Caco-2 (cell line): ENCODE measurements around the gene UBXN2A. TPM values are rescaled to one million over a fixed set of nuclear protein-coding genes. Genes with fewer than 3 reads are reported as not detected.
A peak's percentile ranks its signal among the peaks of the same experiment; 100 is the strongest.

Experiments used
- BruUV-seq: library from RNA; stranded (reverse); fragments of 400-500 nt; replicated peaks from 2 replicates; lab custom pipeline; 2021; lab: Mats Ljungman, UMichigan
- CTCF ChIA-PET: fragments of 300-600 bp; sonication (Branson Sonifier 250); formaldehyde crosslinking; loops from one replicate; lab custom pipeline; 2022; ENCODE audit warnings: antibody characterized with exemption; lab: Charles Lee
- POLR2A ChIA-PET: fragments of 300-600 bp; sonication (Branson Sonifier 250); formaldehyde crosslinking; loops from one replicate; lab custom pipeline; 2022; ENCODE audit warnings: antibody characterized with exemption; lab: Charles Lee
- DNase-seq, 2 experiments: peaks; one replicate each; pipeline versions ENCODE4 v3.0.0 to v3.0.0-alpha.2; 2020 to 2022
- H3K27me3 ChIP-seq: replicated peaks from 2 replicates; pipeline ENCODE4 v1.6.0; 2011; ENCODE audit warnings: low read length; ENCODE audit not compliant: control insufficient read depth, insufficient read depth
- H3K36me3 ChIP-seq: 2 replicates; pipeline ENCODE4 v1.5.1; 2011; ENCODE audit warnings: low read length; ENCODE audit not compliant: control insufficient read depth, insufficient read depth
- H3K4me1 ChIP-seq: fragments of 250-450 bp; sonication (Bioruptor Pico); 2 replicates; pipeline ENCODE4 v1.5.1; 2020; ENCODE audit warnings: mild to moderate bottlenecking
- H3K4me3 ChIP-seq: 2 replicates; pipeline ENCODE4 v1.5.1; 2011; ENCODE audit warnings: low read depth, mild to moderate bottlenecking, control low read depth, low read length
- H3K9me3 ChIP-seq: fragments of 250-450 bp; sonication (Bioruptor Pico); 2 replicates; pipeline ENCODE4 v1.5.1; 2020; ENCODE audit warnings: mild to moderate bottlenecking, moderate library complexity
- H3K27ac Mint-ChIP-seq: one replicate; pipeline ENCODE4 v1.8.0; 2022; ENCODE audit warnings: mixed read lengths; ENCODE audit not compliant: unreplicated experiment
- H3K27me3 Mint-ChIP-seq: one replicate; pipeline ENCODE4 v1.8.0; 2022; ENCODE audit warnings: mixed read lengths; ENCODE audit not compliant: insufficient read depth, unreplicated experiment
- H3K36me3 Mint-ChIP-seq: one replicate; pipeline ENCODE4 v1.8.0; 2022; ENCODE audit warnings: mild to moderate bottlenecking, mixed read lengths; ENCODE audit not compliant: insufficient read depth, unreplicated experiment
- H3K4me1 Mint-ChIP-seq: one replicate; pipeline ENCODE4 v1.8.0; 2022; ENCODE audit warnings: low read depth, mixed read lengths; ENCODE audit not compliant: unreplicated experiment
- H3K4me3 Mint-ChIP-seq: one replicate; pipeline ENCODE4 v1.8.0; 2022; ENCODE audit warnings: mild to moderate bottlenecking, moderate library complexity, mixed read lengths; ENCODE audit not compliant: unreplicated experiment
- H3K9me3 Mint-ChIP-seq: one replicate; pipeline ENCODE4 v1.8.0; 2022; ENCODE audit warnings: mixed read lengths; ENCODE audit not compliant: unreplicated experiment
- CTCF ChIP-seq, 2 experiments: fragments of 200-600 bp in 1 of 2; IDR thresholded peaks; 1 replicate in 1 of 2; 2 replicates in 1 of 2; pipeline versions ENCODE4 v1.5.1 to v1.8.0; 2011 to 2022; ENCODE audit warnings: antibody characterized with exemption in 1 of 2, control low read depth in 1 of 2, inconsistent platforms in 1 of 2, low read depth in 1 of 2, low read length in 1 of 2, mild to moderate bottlenecking in 1 of 2, moderate library complexity in 1 of 2; ENCODE audit not compliant: insufficient read depth in 1 of 2, severe bottlenecking in 1 of 2, unreplicated experiment in 1 of 2
- intact Hi-C: fragments of 100-400 bp; cut with micrococcal nuclease; formaldehyde crosslinking; loops from one replicate; pipeline ENCODE4 v1.10.0; 2022; ENCODE audit not compliant: unreplicated experiment
- total RNA-seq: library from RNA; stranded (reverse); gene quantifications from 2 replicates; pipeline ENCODE4 v1.2.3, GENCODE V29; 2022

Gene UBXN2A
- total RNA-seq, 1 experiment from 2014 or later = 22.0 TPM

- Mint-ChIP-seq H3K27me3 (no peaks in the 10 kb centered on the region), H3K4me3 (peak within 1 kb of the TSS; percentile 86), H3K9me3 (no peaks in the 10 kb centered on the region), H3K27ac (peak within 1 kb of the TSS; percentile 30), H3K36me3 (no peaks in the 10 kb centered on the region), H3K4me1 (peaks cover 7% of the 10 kb centered on the region)
- DNase-seq = peak; percentile 96 to 98
- no peak for TF ChIP-seq CTCF (IDR thresholded peaks at IDR 0.05; ENCODE audit: insufficient read depth in 1 of 2, low read depth in 1 of 2, low read length in 1 of 2, severe bottlenecking in 1 of 2, unreplicated experiment in 1 of 2)
- Histone ChIP-seq H3K36me3 (no peaks in the 10 kb centered on the region), H3K4me1 (peaks cover 4% of the 10 kb centered on the region; the same call in 1 of the 2 replicates), H3K9me3 (no peaks in the 10 kb centered on the region), H3K4me3 (peak within 1 kb of the TSS; percentile 65), H3K27me3 (no peaks in the 10 kb centered on the region)
- ChIA-PET POLR2A (interaction anchor here (0.5 to 1.7 kb wide), 12 partner anchors 16 to 751 kb away, joined by 3 to 47 read pairs (median 4); partner anchors contain the start of genes ATAD2B, SF3B6, TP53I3 and UBXN2A), CTCF (interaction anchor here (0.6 to 2.1 kb wide), 6 partner anchors 29 to 135 kb away, joined by 3 to 22 read pairs (median 7); partner anchors contain the start of genes ATAD2B, SF3B6 and TP53I3)
- intact Hi-C loops = loop anchor here (1.0 kb wide), 2 partner anchors 29 to 37 kb away; partner anchors contain the start of genes SF3B6 and TP53I3
- no TSS peak for BruUV-seq
Observed at GRCh38 chr2:24046930-24047702, 106.9 kb downstream of the UBXN2A start, which contains the start of gene WDCP. Gene WDCP (minus strand): TSS chr2:24047391. CDS start chr2:24039494, 7,897 bp downstream.

DNA sequence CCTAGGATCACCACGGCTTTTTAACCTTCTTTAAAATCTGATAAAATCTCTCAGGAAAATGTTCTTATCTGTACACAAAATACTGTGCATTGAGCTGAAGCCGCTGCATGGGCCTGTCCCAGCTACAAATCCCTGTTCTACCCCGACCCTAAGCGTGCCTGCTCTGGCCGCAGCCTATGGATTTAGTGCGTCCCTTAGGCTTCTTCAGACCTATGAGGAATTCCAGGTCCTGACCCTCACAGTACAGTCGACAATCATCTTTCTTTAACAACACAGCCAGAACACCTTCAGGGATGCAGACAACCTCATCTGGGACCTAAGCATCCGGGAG is 107.4 kb downstream of the UBXN2A start:
- ChIA-PET CTCF (interaction anchor here (0.6 to 2.1 kb wide), 7 partner anchors 29 to 745 kb away, joined by 3 to 22 read pairs (median 3); partner anchors contain the start of genes ATAD2B, CENPO, PTRHD1 and SF3B6), POLR2A (interaction anchor here (0.5 to 1.7 kb wide), 13 partner anchors 15 to 750 kb away, joined by 3 to 47 read pairs (median 4); partner anchors contain the start of genes ATAD2B, SF3B6, TP53I3 and UBXN2A)
- Mint-ChIP-seq H3K4me3 (peak overlapping the region; percentile 86), H3K27ac (peak overlapping the region; percentile 30), H3K27me3 (no peaks in the 10 kb centered on the region), H3K9me3 (no peaks in the 10 kb centered on the region), H3K36me3 (no peaks in the 10 kb centered on the region), H3K4me1 (peaks cover 7% of the 10 kb centered on the region)
- no peak for DNase-seq
- TF ChIP-seq CTCF (IDR thresholded peaks at IDR 0.05; ENCODE audit: insufficient read depth in 1 of 2, low read depth in 1 of 2, low read length in 1 of 2, severe bottlenecking in 1 of 2, unreplicated experiment in 1 of 2) = no peak
- H3K27me3 ChIP-seq = no peaks in the 10 kb centered on the region
- H3K4me1 ChIP-seq = peaks cover 4% of the 10 kb centered on the region; the same call in 1 of the 2 replicates
- H3K36me3 ChIP-seq = no peaks in the 10 kb centered on the region
- no TSS peak for BruUV-seq
- intact Hi-C loops = loop anchor here (1.0 kb wide), 2 partner anchors 29 to 37 kb away; partner anchors contain the start of genes SF3B6 and TP53I3
- H3K9me3 ChIP-seq = no peaks in the 10 kb centered on the region
- H3K4me3 ChIP-seq = no peak overlapping the region

DNA sequence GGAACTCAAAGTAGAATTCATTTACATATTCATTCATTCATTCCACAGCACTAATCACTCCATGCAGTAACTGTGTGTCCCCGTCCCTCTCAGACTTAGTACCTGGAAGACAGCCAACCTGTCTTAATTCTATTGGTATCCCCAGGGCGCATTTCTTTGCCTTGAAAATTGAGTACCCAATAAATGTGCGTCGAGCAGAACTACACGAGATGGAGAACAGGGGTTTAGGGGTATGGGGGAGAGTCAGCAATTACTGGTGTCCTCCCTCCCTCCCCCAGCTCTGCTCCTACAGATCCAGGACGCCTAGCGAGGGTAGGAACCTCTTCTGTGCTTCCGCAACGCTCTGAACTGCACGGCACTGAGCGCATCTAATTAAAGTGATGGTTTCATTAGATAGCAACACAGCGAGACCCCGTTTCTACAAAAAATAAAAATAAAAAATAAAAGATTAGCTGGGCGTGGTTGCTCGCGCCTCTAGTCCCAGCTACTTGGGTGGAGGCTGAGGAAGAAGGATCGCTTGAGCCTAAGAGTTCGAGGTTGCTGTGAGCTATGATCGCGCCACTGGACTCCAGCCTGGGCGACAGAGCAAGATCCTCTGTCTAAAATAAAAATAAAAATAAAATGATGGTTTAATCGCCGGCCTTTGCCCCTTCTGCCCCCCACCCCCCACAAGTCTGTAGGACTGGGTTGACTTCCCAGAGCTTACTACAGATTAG is 108.7 kb downstream of the UBXN2A start:
- no peak overlapping the region for H3K4me3 Mint-ChIP-seq
- no peak overlapping the region for H3K27ac Mint-ChIP-seq
- H3K27me3 Mint-ChIP-seq = no peaks in the 10 kb centered on the region
- H3K4me1 Mint-ChIP-seq = peaks cover 7% of the 10 kb centered on the region
- H3K4me3 ChIP-seq = peak overlapping the region; percentile 42
- ChIA-PET POLR2A (no interaction called here), CTCF (interaction anchor here (1.6 kb wide), 1 partner anchor 28 kb away, joined by 10 read pairs; the partner anchor contains the start of gene SF3B6)
- TF ChIP-seq CTCF (IDR thresholded peaks at IDR 0.05; ENCODE audit: insufficient read depth in 1 of 2, low read depth in 1 of 2, low read length in 1 of 2, severe bottlenecking in 1 of 2, unreplicated experiment in 1 of 2) = no peak
- H3K36me3 ChIP-seq = no peaks in the 10 kb centered on the region
- H3K27me3 ChIP-seq = no peaks in the 10 kb centered on the region
- no TSS peak for BruUV-seq
- H3K9me3 Mint-ChIP-seq = no peaks in the 10 kb centered on the region
- H3K4me1 ChIP-seq = peaks cover 4% of the 10 kb centered on the region; the same call in 1 of the 2 replicates
- H3K9me3 ChIP-seq = no peaks in the 10 kb centered on the region
- H3K36me3 Mint-ChIP-seq = no peaks in the 10 kb centered on the region
- intact Hi-C loops = no loop called here
- no peak for DNase-seq
